SK-N-SH treated with all-trans-retinoic acid at 6 μM for 48 hours (cell line): ENCODE results near the gene CSF1R.

Source experiments
- ATAC-seq: fragments of 200-7000 bp; cut with Tn5 transposase; 3 replicates; pipeline ENCODE4 v1.9.1; 2020; ENCODE audit warnings: mild to moderate bottlenecking, moderate library complexity
- ARNTL ChIP-seq: fragments of 450-650 bp; formaldehyde crosslinking; IDR thresholded peaks from 2 replicates; pipeline ENCODE4 v1.5.0; 2020; ENCODE audit warnings: low read depth, mild to moderate bottlenecking, moderate library complexity, borderline replicate concordance
- BACH2 ChIP-seq: fragments of 250-450 bp; sonication (Bioruptor Pico); IDR thresholded peaks from 2 replicates; pipeline ENCODE4 v1.9.0; 2021; ENCODE audit warnings: mild to moderate bottlenecking, borderline replicate concordance
- CREB5 ChIP-seq: fragments of 250-450 bp; sonication (Bioruptor Pico); IDR thresholded peaks from 2 replicates; pipeline ENCODE4 v1.5.1; 2020; ENCODE audit warnings: low read depth, mild to moderate bottlenecking, moderate library complexity
- CSDC2 ChIP-seq: fragments of 250-450 bp; sonication (Bioruptor Pico); IDR thresholded peaks from 2 replicates; pipeline ENCODE4 v1.5.0; 2020; ENCODE audit warnings: mild to moderate bottlenecking, moderate library complexity
- ESRRG ChIP-seq: fragments of 250-450 bp; sonication (Bioruptor Pico); IDR thresholded peaks from 2 replicates; pipeline ENCODE4 v1.6.1; 2021; ENCODE audit warnings: mild to moderate bottlenecking
- GLIS3 ChIP-seq: fragments of 250-450 bp; sonication (Bioruptor Pico); IDR thresholded peaks from 2 replicates; pipeline ENCODE4 v1.5.0; 2020; ENCODE audit warnings: mild to moderate bottlenecking, moderate library complexity
- ISL1 ChIP-seq: fragments of 250-450 bp; sonication (Bioruptor Pico); IDR thresholded peaks from 2 replicates; pipeline ENCODE4 v2.1.2; 2022; ENCODE audit warnings: mild to moderate bottlenecking, moderate library complexity
- OSR1 ChIP-seq: fragments of 250-450 bp; sonication (Bioruptor Pico); IDR thresholded peaks from 2 replicates; pipeline ENCODE4 v1.8.0; 2022; ENCODE audit warnings: moderate library complexity, mild to moderate bottlenecking, inconsistent platforms
- PATZ1 ChIP-seq: fragments of 250-450 bp; sonication (Bioruptor Pico); IDR thresholded peaks from 2 replicates; pipeline ENCODE4 v1.8.0; 2020; ENCODE audit warnings: mild to moderate bottlenecking, moderate library complexity, borderline replicate concordance
- POU6F1 ChIP-seq: fragments of 250-450 bp; sonication (Bioruptor Pico); IDR thresholded peaks from 2 replicates; pipeline ENCODE4 v1.8.0; 2021; ENCODE audit warnings: low read depth, mild to moderate bottlenecking, moderate library complexity, borderline replicate concordance
- PPARA ChIP-seq: fragments of 250-450 bp; sonication (Bioruptor Pico); IDR thresholded peaks from 2 replicates; pipeline ENCODE4 v1.5.0; 2020; ENCODE audit warnings: mild to moderate bottlenecking, borderline replicate concordance
- RARB ChIP-seq: fragments of 250-450 bp; sonication (Bioruptor Pico); IDR thresholded peaks from 2 replicates; pipeline ENCODE4 v1.8.0; 2021; ENCODE audit warnings: mild to moderate bottlenecking, moderate library complexity
- SNAI2 ChIP-seq: fragments of 250-450 bp; sonication (Bioruptor Pico); IDR thresholded peaks from 2 replicates; pipeline ENCODE4 v1.5.0; 2020; ENCODE audit warnings: mild to moderate bottlenecking, moderate library complexity
- TCF4 ChIP-seq: fragments of 250-450 bp; sonication (Bioruptor Pico); IDR thresholded peaks from 2 replicates; pipeline ENCODE4 v1.8.0; 2021; ENCODE audit warnings: mild to moderate bottlenecking, moderate library complexity, borderline replicate concordance
- TOX ChIP-seq: fragments of 250-450 bp; sonication (Bioruptor Pico); IDR thresholded peaks from 2 replicates; pipeline ENCODE4 v1.8.0; 2021; ENCODE audit warnings: mild to moderate bottlenecking, moderate library complexity, borderline replicate concordance
- TSHZ2 ChIP-seq: fragments of 250-450 bp; sonication (Bioruptor Pico); IDR thresholded peaks from 2 replicates; pipeline ENCODE4 v1.5.0; 2020; ENCODE audit warnings: mild to moderate bottlenecking, moderate library complexity
- ZC3H10 ChIP-seq: fragments of 250-450 bp; sonication (Bioruptor Pico); IDR thresholded peaks from 2 replicates; pipeline ENCODE4 v1.5.1; 2021; ENCODE audit warnings: mild to moderate bottlenecking, moderate library complexity
- ZFP3 ChIP-seq: fragments of 250-450 bp; sonication (Bioruptor Pico); IDR thresholded peaks from 2 replicates; pipeline ENCODE4 v1.5.0; 2020; ENCODE audit warnings: mild to moderate bottlenecking, moderate library complexity
- ZFP30 ChIP-seq: fragments of 450-650 bp; formaldehyde crosslinking; IDR thresholded peaks from 2 replicates; pipeline ENCODE4 v1.5.0; 2022; ENCODE audit warnings: mild to moderate bottlenecking, moderate library complexity
- ZNF565 ChIP-seq: fragments of 450-650 bp; formaldehyde crosslinking; conservative IDR thresholded peaks from 2 replicates; pipeline ENCODE4 v1.5.0; 2020; ENCODE audit warnings: low read depth, mild to moderate bottlenecking, moderate library complexity
- ZNF70 ChIP-seq: fragments of 450-650 bp; formaldehyde crosslinking; IDR thresholded peaks from 2 replicates; pipeline ENCODE4 v1.5.0; 2020; ENCODE audit warnings: mild to moderate bottlenecking, moderate library complexity
- ZNF8 ChIP-seq: fragments of 450-650 bp; formaldehyde crosslinking; IDR thresholded peaks from 2 replicates; pipeline ENCODE4 v1.5.0; 2020; ENCODE audit warnings: mild to moderate bottlenecking, moderate library complexity

Gene CSF1R

GRCh38 chr5:150065346-150065745 is 21.0 kb downstream of the CSF1R start:
- TF ChIP-seq RARB (CRISPR knock-in tag) = no peak
- no peak for TF ChIP-seq ZNF70 (CRISPR knock-in tag)
- TF ChIP-seq SNAI2 (CRISPR knock-in tag) = no peak
- TF ChIP-seq TOX (CRISPR knock-in tag) = no peak
- no peak for TF ChIP-seq CSDC2 (CRISPR knock-in tag)
- no peak for TF ChIP-seq TCF4 (CRISPR knock-in tag)
- TF ChIP-seq POU6F1 (CRISPR knock-in tag) = no peak
- ATAC-seq = peak; percentile 41

- no peak for ATAC-seq
- no peak for TF ChIP-seq CSDC2 (CRISPR knock-in tag)
- no peak for TF ChIP-seq ISL1 (CRISPR knock-in tag)
- no peak for TF ChIP-seq ESRRG
- no peak for TF ChIP-seq RARB (CRISPR knock-in tag)
- TF ChIP-seq CREB5 = no peak
- TF ChIP-seq SNAI2 (CRISPR knock-in tag) = no peak
- TF ChIP-seq TOX (CRISPR knock-in tag) = no peak
- TF ChIP-seq BACH2 (CRISPR knock-in tag) = no peak
- no peak for TF ChIP-seq ARNTL
- no peak for TF ChIP-seq ZC3H10 (CRISPR knock-in tag)
- TF ChIP-seq PATZ1 (CRISPR knock-in tag) = no peak
Measured at GRCh38 chr5:150064681-150065220, 21.6 kb downstream of the CSF1R start.

- no peak for ATAC-seq
- TF ChIP-seq ESRRG = no peak
- TF ChIP-seq OSR1 (CRISPR knock-in tag) = no peak
- TF ChIP-seq GLIS3 (CRISPR knock-in tag) = no peak
- TF ChIP-seq TCF4 (CRISPR knock-in tag) = no peak
- no peak for TF ChIP-seq PATZ1 (CRISPR knock-in tag)
- no peak for TF ChIP-seq ZFP30 (CRISPR knock-in tag)
- TF ChIP-seq CSDC2 (CRISPR knock-in tag) = no peak
- no peak for TF ChIP-seq PPARA (CRISPR knock-in tag)
- TF ChIP-seq TOX (CRISPR knock-in tag) = no peak
- no peak for TF ChIP-seq CREB5
- TF ChIP-seq POU6F1 (CRISPR knock-in tag) = no peak
- no peak for TF ChIP-seq ZC3H10 (CRISPR knock-in tag)
- TF ChIP-seq TSHZ2 (CRISPR knock-in tag) = no peak
- no peak for TF ChIP-seq ZNF565 (CRISPR knock-in tag)
- TF ChIP-seq BACH2 (CRISPR knock-in tag) = no peak
- TF ChIP-seq ISL1 (CRISPR knock-in tag) = no peak
- no peak for TF ChIP-seq ZNF8
- no peak for TF ChIP-seq ZNF70 (CRISPR knock-in tag)
- no peak for TF ChIP-seq ZFP3 (CRISPR knock-in tag)
- no peak for TF ChIP-seq ARNTL
Measured at GRCh38 chr5:150063638-150064037, 22.7 kb downstream of the CSF1R start.
